ENCODE measurements around the gene NLGN2. TPM values are rescaled to one million over a fixed set of nuclear protein-coding genes. Genes with fewer than 3 reads are reported as not detected.

Gene NLGN2
- total and polyA plus RNA-seq, 2 of the 8 experiments (the other 6 are each of a cell fraction or from before 2014, with no cell fraction given): 21.2 to 62.8 TPM

DNA sequence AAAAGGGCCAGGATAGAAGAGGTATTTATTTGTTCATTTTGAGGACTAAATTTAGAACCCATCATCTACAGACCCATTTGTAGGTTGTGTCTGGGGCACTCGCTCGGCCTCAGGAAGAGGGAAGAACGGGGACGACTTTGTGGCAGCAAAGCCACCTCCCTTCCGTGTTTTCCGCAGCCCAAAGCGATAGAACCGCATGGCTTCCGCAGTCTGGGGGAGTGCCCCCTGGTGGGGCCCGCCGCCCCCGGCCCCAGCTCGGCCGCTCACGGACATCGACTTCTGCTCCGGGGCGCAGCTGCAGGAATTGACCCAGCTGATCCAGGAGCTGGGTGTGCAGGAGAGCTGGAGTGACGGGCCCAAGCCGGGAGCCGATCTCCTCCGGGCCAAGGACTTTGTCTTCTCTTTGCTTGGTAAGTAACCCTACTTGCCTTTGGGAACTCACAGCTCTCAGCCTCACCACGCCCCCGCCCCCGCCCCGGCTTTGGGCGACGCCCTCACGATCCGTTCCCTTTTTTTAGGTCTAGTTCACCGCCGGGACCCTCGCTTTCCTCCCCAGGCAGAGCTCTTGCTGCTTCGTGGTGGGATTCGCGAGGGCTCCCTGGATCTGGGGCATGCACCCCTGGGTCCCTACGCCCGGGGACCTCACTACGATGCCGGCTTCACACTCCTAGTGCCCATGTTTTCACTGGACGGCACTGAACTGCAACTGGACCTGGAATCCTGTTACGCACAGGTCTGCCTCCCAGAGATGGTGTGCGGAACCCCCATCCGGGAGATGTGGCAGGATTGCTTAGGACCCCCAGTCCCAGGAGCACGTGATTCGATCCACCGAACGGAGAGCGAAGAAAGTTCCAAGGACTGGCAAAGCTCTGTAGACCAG lies 28.3 kb downstream of the NLGN2 start (continued):
- TF ChIP-seq CHD1 (IDR thresholded peaks at IDR 0.05; ENCODE audit: low read depth, low read length): no peak; the same call in 1 of the 2 replicates
- TF ChIP-seq POLR2A (IDR thresholded peaks at IDR 0.05; ENCODE audit: control extremely low read depth in 1 of 2, low read depth in 2 of 2, low read length in 2 of 2): peak in 1 of 2 experiments; percentile 66; a peak in 1 of 3 replicates
- 0 out of 2 replicates have a peak, but pooled peaks have one; percentile 3 for TF ChIP-seq TAF1 (IDR thresholded peaks at IDR 0.05; ENCODE audit: low read depth, low read length)
- peak; percentile 62 for TF ChIP-seq ASH2L (IDR thresholded peaks at IDR 0.05; ENCODE audit: low read length)
- TF ChIP-seq, protein P1, sequence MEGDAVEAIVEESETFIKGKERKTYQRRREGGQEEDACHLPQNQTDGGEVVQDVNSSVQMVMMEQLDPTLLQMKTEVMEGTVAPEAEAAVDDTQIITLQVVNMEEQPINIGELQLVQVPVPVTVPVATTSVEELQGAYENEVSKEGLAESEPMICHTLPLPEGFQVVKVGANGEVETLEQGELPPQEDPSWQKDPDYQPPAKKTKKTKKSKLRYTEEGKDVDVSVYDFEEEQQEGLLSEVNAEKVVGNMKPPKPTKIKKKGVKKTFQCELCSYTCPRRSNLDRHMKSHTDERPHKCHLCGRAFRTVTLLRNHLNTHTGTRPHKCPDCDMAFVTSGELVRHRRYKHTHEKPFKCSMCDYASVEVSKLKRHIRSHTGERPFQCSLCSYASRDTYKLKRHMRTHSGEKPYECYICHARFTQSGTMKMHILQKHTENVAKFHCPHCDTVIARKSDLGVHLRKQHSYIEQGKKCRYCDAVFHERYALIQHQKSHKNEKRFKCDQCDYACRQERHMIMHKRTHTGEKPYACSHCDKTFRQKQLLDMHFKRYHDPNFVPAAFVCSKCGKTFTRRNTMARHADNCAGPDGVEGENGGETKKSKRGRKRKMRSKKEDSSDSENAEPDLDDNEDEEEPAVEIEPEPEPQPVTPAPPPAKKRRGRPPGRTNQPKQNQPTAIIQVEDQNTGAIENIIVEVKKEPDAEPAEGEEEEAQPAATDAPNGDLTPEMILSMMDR (IDR thresholded peaks at IDR 0.05; ENCODE audit: control extremely low read depth in 1 of 3, insufficient read depth in 1 of 3, low read depth in 1 of 3, low read length in 3 of 3): peak; percentile 4 to 20 (median 13); a peak in 2 of 4 replicates
- no peak for TF ChIP-seq JUND (IDR thresholded peaks at IDR 0.05; ENCODE audit: low read length)
- TF ChIP-seq SP2 (IDR thresholded peaks at IDR 0.05; ENCODE audit: low read length): no peak
- no peak for TF ChIP-seq BCL11A (IDR thresholded peaks at IDR 0.05; ENCODE audit: low read depth in 2 of 2, low read length in 2 of 2)
- peak; percentile 53 for TF ChIP-seq POLR2AphosphoS5 (IDR thresholded peaks at IDR 0.05; ENCODE audit: low read depth, low read length)
- 0 out of 2 replicates have a peak, but pooled peaks have one; percentile 56 for TF ChIP-seq PHF8 (conservative IDR thresholded peaks at IDR 0.05; ENCODE audit: low read depth, low read length)
- TF ChIP-seq, protein P2, sequence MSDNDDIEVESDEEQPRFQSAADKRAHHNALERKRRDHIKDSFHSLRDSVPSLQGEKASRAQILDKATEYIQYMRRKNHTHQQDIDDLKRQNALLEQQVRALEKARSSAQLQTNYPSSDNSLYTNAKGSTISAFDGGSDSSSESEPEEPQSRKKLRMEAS (IDR thresholded peaks at IDR 0.05): peak; percentile 13; the same call in 1 of the 2 replicates
- TF ChIP-seq, protein P3, sequence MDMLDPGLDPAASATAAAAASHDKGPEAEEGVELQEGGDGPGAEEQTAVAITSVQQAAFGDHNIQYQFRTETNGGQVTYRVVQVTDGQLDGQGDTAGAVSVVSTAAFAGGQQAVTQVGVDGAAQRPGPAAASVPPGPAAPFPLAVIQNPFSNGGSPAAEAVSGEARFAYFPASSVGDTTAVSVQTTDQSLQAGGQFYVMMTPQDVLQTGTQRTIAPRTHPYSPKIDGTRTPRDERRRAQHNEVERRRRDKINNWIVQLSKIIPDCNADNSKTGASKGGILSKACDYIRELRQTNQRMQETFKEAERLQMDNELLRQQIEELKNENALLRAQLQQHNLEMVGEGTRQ (IDR thresholded peaks at IDR 0.05; ENCODE audit: low read length): 0 out of 2 replicates have a peak, but pooled peaks have one; percentile 5
- TF ChIP-seq, protein P4, sequence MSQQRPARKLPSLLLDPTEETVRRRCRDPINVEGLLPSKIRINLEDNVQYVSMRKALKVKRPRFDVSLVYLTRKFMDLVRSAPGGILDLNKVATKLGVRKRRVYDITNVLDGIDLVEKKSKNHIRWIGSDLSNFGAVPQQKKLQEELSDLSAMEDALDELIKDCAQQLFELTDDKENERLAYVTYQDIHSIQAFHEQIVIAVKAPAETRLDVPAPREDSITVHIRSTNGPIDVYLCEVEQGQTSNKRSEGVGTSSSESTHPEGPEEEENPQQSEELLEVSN (IDR thresholded peaks at IDR 0.05): peak; percentile 38; the same call in 1 of the 2 replicates
- no peak for TF ChIP-seq MAFK (IDR thresholded peaks at IDR 0.05; ENCODE audit: low read depth, low read length)
